Testis (tissue), 2 donors: ENCODE measurements around the gene POGK.

Experiments
- CTCF ChIP-seq, 3 experiments: fragments of 450-650 bp in 2 of 3; fragments of 200-600 bp in 1 of 3; sonication (generic) in 1 of 3; IDR thresholded peaks; one replicate each; pipeline ENCODE4 v1.5.1; 2016 to 2019; ENCODE audit warnings: antibody characterized with exemption in 3 of 3, mild to moderate bottlenecking in 2 of 3, moderate library complexity in 1 of 3
- POLR2A ChIP-seq: fragments of 450-650 bp; IDR thresholded peaks from one replicate; pipeline ENCODE4 v1.6.1; 2017; ENCODE audit warnings: antibody characterized with exemption, mild to moderate bottlenecking, moderate library complexity

- TF ChIP-seq CTCF (IDR thresholded peaks at IDR 0.05) (peak in 2 of 3 experiments; percentile 10 to 18), POLR2A (no peak)
These were observed 16.9 kb upstream of the POGK start for GRCh38 chr1:166822385-166822784.
